GM12878 (cell line): Measurements from ENCODE around the gene PLPP6. TPM values are rescaled to one million over a fixed set of nuclear protein-coding genes. Genes with fewer than 3 reads are reported as not detected.

ENCODE experiments used
- ASH2L ChIP-seq: fragments of 300-600, 200-600 bp; sonication (generic); IDR thresholded peaks from 2 replicates; pipeline ENCODE4 v1.6.1; 2017; ENCODE audit warnings: low read depth, mild to moderate bottlenecking, borderline replicate concordance
- ATF2 ChIP-seq: IDR thresholded peaks from 2 replicates; pipeline ENCODE4 v1.6.1; 2012; ENCODE audit warnings: low read length, inconsistent platforms
- ATF3 ChIP-seq: IDR thresholded peaks from 2 replicates; pipeline ENCODE4 v1.6.1; 2011; ENCODE audit warnings: low read depth, mild to moderate bottlenecking, low read length, moderate library complexity, borderline replicate concordance; ENCODE audit errors: extremely low read depth
- BCL11A ChIP-seq: IDR thresholded peaks from 2 replicates; pipeline ENCODE4 v1.6.1; 2011; ENCODE audit warnings: low read depth, low read length
- CBFB ChIP-seq: IDR thresholded peaks from 2 replicates; pipeline ENCODE4 v1.6.1; 2016; ENCODE audit warnings: antibody characterized with exemption, low read depth
- CREM ChIP-seq: IDR thresholded peaks from 2 replicates; pipeline ENCODE4 v1.6.1; 2014; ENCODE audit warnings: antibody characterized with exemption, low read depth
- CTCF ChIP-seq, 3 experiments: IDR thresholded peaks in 2 of 3; conservative IDR thresholded peaks in 1 of 3; 2 replicates each; pipeline ENCODE4 v1.5.1; 2011; ENCODE audit warnings: low read depth in 3 of 3, low read length in 3 of 3, mild to moderate bottlenecking in 3 of 3, control low read depth in 2 of 3, moderate library complexity in 2 of 3, inconsistent platforms in 1 of 3, mixed read lengths in 1 of 3; ENCODE audit not compliant: control insufficient read depth in 2 of 3, insufficient read depth in 1 of 3; ENCODE audit errors: extremely low read depth in 1 of 3
- CUX1 ChIP-seq: IDR thresholded peaks from 2 replicates; pipeline ENCODE4 v1.6.1; 2012; ENCODE audit warnings: improper control_type of control experiment, low read depth, low read length; ENCODE audit not compliant: insufficient replicate concordance
- EED ChIP-seq: sonication (generic); IDR thresholded peaks from 2 replicates; pipeline ENCODE4 v1.6.1; 2016; ENCODE audit warnings: antibody characterized with exemption, low read depth
- GATAD2B ChIP-seq: fragments of 450-650 bp; conservative IDR thresholded peaks from 2 replicates; pipeline ENCODE4 v1.6.1; 2017; ENCODE audit warnings: low read depth, mild to moderate bottlenecking, moderate library complexity
- HCFC1 ChIP-seq: fragments of 150-350 bp; IDR thresholded peaks from 2 replicates; pipeline ENCODE4 v1.6.1; 2014; ENCODE audit warnings: low read length
- IKZF2 ChIP-seq, 2 experiments: fragments of 450-650 bp; IDR thresholded peaks; 2 replicates each; pipeline ENCODE4 v1.6.1; 2017; ENCODE audit warnings: mild to moderate bottlenecking in 2 of 2, moderate library complexity in 2 of 2
- KAT2A ChIP-seq: conservative IDR thresholded peaks from 2 replicates; pipeline ENCODE4 v1.6.1; 2011; ENCODE audit warnings: low read depth, low read length; ENCODE audit not compliant: control insufficient read depth
- MLLT1 ChIP-seq: fragments of 450-650 bp; IDR thresholded peaks from 2 replicates; pipeline ENCODE4 v1.6.1; 2016; ENCODE audit warnings: mild to moderate bottlenecking
- MTA2 ChIP-seq: fragments of 450-650 bp; IDR thresholded peaks from 2 replicates; pipeline ENCODE4 v1.6.1; 2016; ENCODE audit warnings: low read depth, mild to moderate bottlenecking, moderate library complexity
- MTA3 ChIP-seq: IDR thresholded peaks from 2 replicates; pipeline ENCODE4 v1.6.1; 2012; ENCODE audit warnings: low read length, inconsistent platforms, borderline replicate concordance
- POLR2A ChIP-seq: IDR thresholded peaks from 2 replicates; pipeline ENCODE4 v1.6.1; 2011; ENCODE audit warnings: low read depth, mild to moderate bottlenecking, low read length
- RAD21 ChIP-seq: IDR thresholded peaks from 2 replicates; pipeline ENCODE4 v1.6.1; 2011; ENCODE audit warnings: mild to moderate bottlenecking, low read depth, low read length, moderate library complexity; ENCODE audit not compliant: insufficient read depth
- RUNX3 ChIP-seq: IDR thresholded peaks from 2 replicates; pipeline ENCODE4 v1.6.1; 2012; ENCODE audit warnings: low read length, inconsistent platforms
- STAT1 ChIP-seq: fragments of 450-650 bp; conservative IDR thresholded peaks from 2 replicates; pipeline ENCODE4 v1.6.1; 2014; ENCODE audit warnings: antibody characterized with exemption, mild to moderate bottlenecking
- TCF7 ChIP-seq: IDR thresholded peaks from 2 replicates; pipeline ENCODE4 v1.6.1; 2014; ENCODE audit warnings: antibody characterized with exemption, borderline replicate concordance
- polyA plus RNA-seq, 11 experiments: library from polyadenylated mRNA; depleted of rRNA in 4 of 11; unstranded in 6 of 11; stranded (reverse) in 5 of 11; fragments of >200 nt; fragmentation: Nextera tagmentation in 4 of 11; fragmentation: Illumina TruSeq in 1 of 11; extraction: Ambion mirVana in 4 of 11; extraction: Trizol in 1 of 11; gene quantifications; 1 replicate in 1 of 11; 2 replicates in 10 of 11; pipeline versions ENCODE4 v1.2.1 to v1.2.3, GENCODE V29; 2011 to 2016; ENCODE audit warnings: inconsistent platforms in 2 of 11, missing spikeins in 2 of 11, low read depth in 1 of 11
- total RNA-seq, 4 experiments: library from RNA; depleted of rRNA in 3 of 4; stranded (reverse); fragments of >200 nt in 3 of 4; fragmentation: Illumina TruSeq in 1 of 4; extraction: Trizol in 1 of 4; gene quantifications; 2 replicates each; pipeline versions ENCODE4 v1.2.1 to v1.2.3, GENCODE V29; 2013 to 2021

Gene PLPP6
- total and polyA plus RNA-seq, 10 of the 15 experiments (the other 5 are each of a cell fraction or from before 2014, with no cell fraction given) = 1.6 to 11.3 (median 6.9) TPM

- TF ChIP-seq ATF3 (no peak), CREM (peak; percentile 50; the same call in 1 of the 2 replicates), CUX1 (peak; percentile 34), HCFC1 (0 out of 2 replicates have a peak, but pooled peaks have one; percentile 17), ASH2L (no peak), POLR2A (peak; percentile 58), MTA2 (peak; percentile 84), EED (peak; percentile 77), ATF2 (no peak), RAD21 (no peak), RUNX3 (peak; percentile 99), MTA3 (peak; percentile 84; the same call in 1 of the 2 replicates), MLLT1 (peak; percentile 90), CBFB (peak; percentile 72; the same call in 1 of the 2 replicates), STAT1 (no peak), BCL11A (peak; percentile 74), GATAD2B (no peak; the same call in 1 of the 2 replicates), KAT2A (no peak), IKZF2 (IDR thresholded peaks at IDR 0.05) (peak; percentile 76 to 78), TCF7 (no peak), CTCF (IDR thresholded peaks at IDR 0.05 in 2 of 3, conservative IDR thresholded peaks at IDR 0.05 in 1 of 3; ENCODE audit: control insufficient read depth in 2 of 3, extremely low read depth in 1 of 3, insufficient read depth in 1 of 3, low read depth in 3 of 3, low read length in 3 of 3) (peak in 2 of 3 experiments; percentile 8 to 11; a peak in 2 of 6 replicates)
Observed at GRCh38 chr9:4666042-4666699, 4.1 kb downstream of the PLPP6 start, which contains the start of gene SPATA6L (continued).
